ENCODE data around the gene FAF2. TPM values are rescaled to one million over a fixed set of nuclear protein-coding genes. Genes with fewer than 3 reads are reported as not detected.

FAF2 gene
- total and polyA plus RNA-seq, 12 donors = 21.2 to 68.2 (median 40.6) TPM

GRCh38 chr5:176463113-176463764 lies 15.1 kb downstream of the FAF2 start:
- 73 to 91% (median 75%) methylated on average over 7 of the region's 7 CpGs for WGBS, 4 donors
- DNase-seq = no peak
- H3K4me1 ChIP-seq (replicated peaks in 1 of 2) = peaks cover 13 to 40% of the 10 kb centered on the region in 2 donors
- intact Hi-C loops (cut with DNase I) = no loop called here
- TF ChIP-seq CTCF (IDR thresholded peaks at IDR 0.05) (no peak), POLR2A (IDR thresholded peaks at IDR 0.05) (no peak)
- no peaks in the 10 kb centered on the region for H3K36me3 ChIP-seq (replicated peaks in 1 of 2)
- no peaks in the 10 kb centered on the region for H3K27me3 ChIP-seq
- no peaks in the 10 kb centered on the region for H3K9me3 ChIP-seq (replicated peaks in 1 of 3)
- no peak overlapping the region for H3K4me3 ChIP-seq
- H3K27ac ChIP-seq = peak overlapping the region in 1 of 5 donors; percentile 2

- H3K27me3 ChIP-seq = no peaks in the 10 kb centered on the region
- TF ChIP-seq CTCF (IDR thresholded peaks at IDR 0.05) = no peak
- TF ChIP-seq POLR2A (IDR thresholded peaks at IDR 0.05) = no peak
- H3K9me3 ChIP-seq (replicated peaks in 1 of 3) = no peaks in the 10 kb centered on the region
- peaks cover 17 to 32% of the 10 kb centered on the region in 2 donors for H3K4me1 ChIP-seq (replicated peaks in 1 of 2)
- H3K27ac ChIP-seq = peak overlapping the region in 2 of 5 donors; percentile 23 to 42
- intact Hi-C loops (cut with DNase I) = no loop called here
- WGBS, 4 donors = 37 to 47% (median 45%) methylated on average over 6 of the region's 6 CpGs
- DNase-seq = no peak
- H3K36me3 ChIP-seq (replicated peaks in 1 of 2) = no peaks in the 10 kb centered on the region
- no peak overlapping the region for H3K4me3 ChIP-seq
Observed at GRCh38 chr5:176466245-176466871, 18.2 kb downstream of the FAF2 start.

- Histone ChIP-seq H3K27ac (no peak overlapping the region), H3K4me3 (no peak overlapping the region), H3K27me3 (no peaks in the 10 kb centered on the region), H3K4me1 (replicated peaks in 1 of 2) (peaks cover 17 to 21% of the 10 kb centered on the region in 2 donors), H3K9me3 (replicated peaks in 1 of 3) (no peaks in the 10 kb centered on the region), H3K36me3 (replicated peaks in 1 of 2) (no peaks in the 10 kb centered on the region)
- TF ChIP-seq CTCF (IDR thresholded peaks at IDR 0.05) (no peak), POLR2A (IDR thresholded peaks at IDR 0.05) (no peak)
- DNase-seq = peak in 1 of 7 donors; percentile 37
- WGBS, 4 donors = 69 to 88% (median 81%) methylated on average over 1 of the region's 1 CpG
- intact Hi-C loops (cut with DNase I) = no loop called here
Observed at GRCh38 chr5:176469296-176469695, 21.1 kb downstream of the FAF2 start.

- Histone ChIP-seq H3K4me1 (replicated peaks in 1 of 2) (peaks cover 15 to 17% of the 10 kb centered on the region in 2 donors), H3K4me3 (no peak overlapping the region), H3K36me3 (replicated peaks in 1 of 2) (no peaks in the 10 kb centered on the region), H3K9me3 (replicated peaks in 1 of 3) (no peaks in the 10 kb centered on the region), H3K27ac (no peak overlapping the region), H3K27me3 (no peaks in the 10 kb centered on the region)
- intact Hi-C loops (cut with DNase I) = no loop called here
- TF ChIP-seq CTCF (IDR thresholded peaks at IDR 0.05) (no peak), POLR2A (IDR thresholded peaks at IDR 0.05) (no peak)
- DNase-seq = no peak
- WGBS, 4 donors = 73 to 90% (median 87%) methylated on average over 4 of the region's 4 CpGs
Observed at GRCh38 chr5:176470539-176470938, 22.4 kb downstream of the FAF2 start.

Data from adrenal gland (tissue), 12 donors.